Measurements from ENCODE around the gene RSRC1.

Gene RSRC1

GRCh38 chr3:158452334-158452733 lies 342.4 kb downstream of the RSRC1 start:
- Histone ChIP-seq H3K9me3 (ENCODE audit: insufficient read depth, low read depth, low read length) (no peaks in the 10 kb centered on the region), H2BK120ac (ENCODE audit: insufficient read depth, low read length, poor library complexity) (no peak overlapping the region), H3K4me3 (ENCODE audit: low read depth, low read length) (no peak overlapping the region), H4K12ac (ENCODE audit: low read depth, low read length) (no peak overlapping the region), H3K79me1 (ENCODE audit: low read length) (no peaks in the 10 kb centered on the region), H3K27ac (ENCODE audit: low read depth, low read length) (no peak overlapping the region), H3K4ac (ENCODE audit: low read depth, low read length) (no peak overlapping the region), H3K79me2 (ENCODE audit: control insufficient read depth, insufficient read depth, low read length, poor library complexity) (no peaks in the 10 kb centered on the region), H2AFZ (ENCODE audit: insufficient read depth, low read length, poor library complexity) (no peak overlapping the region), H2BK12ac (ENCODE audit: low read length) (no peak overlapping the region), H3K4me1 (ENCODE audit: control insufficient read depth in 1 of 2, insufficient read depth in 2 of 2, low read length in 2 of 2) (no peaks in the 10 kb centered on the region), H3K18ac (ENCODE audit: low read length) (no peak overlapping the region), H2BK5ac (ENCODE audit: low read depth, low read length, poor library complexity) (no peak overlapping the region), H3K23ac (ENCODE audit: low read length) (no peak overlapping the region), H3K4me2 (ENCODE audit: low read length) (no peak overlapping the region), H4K8ac (ENCODE audit: low read depth, low read length) (no peak overlapping the region), H4K91ac (ENCODE audit: low read depth, low read length) (no peak overlapping the region), H3K9ac (ENCODE audit: low read length) (no peak overlapping the region), H3K36me3 (ENCODE audit: control insufficient read depth in 1 of 2, insufficient read depth in 2 of 2, low read length in 2 of 2) (no peaks in the 10 kb centered on the region), H2AK5ac (ENCODE audit: low read length) (no peak overlapping the region), H3K27me3 (ENCODE audit: insufficient read depth, low read length) (no peaks in the 10 kb centered on the region), H3K14ac (ENCODE audit: low read length) (no peak overlapping the region)
- DNase-seq = no peak

GRCh38 chr3:158453004-158453403 lies 343.1 kb downstream of the RSRC1 start:
- Histone ChIP-seq H4K12ac (ENCODE audit: low read depth, low read length) (no peak overlapping the region), H2AFZ (ENCODE audit: insufficient read depth, low read length, poor library complexity) (no peak overlapping the region), H3K4me1 (ENCODE audit: control insufficient read depth in 1 of 2, insufficient read depth in 2 of 2, low read length in 2 of 2) (no peaks in the 10 kb centered on the region), H3K4ac (ENCODE audit: low read depth, low read length) (no peak overlapping the region), H3K4me2 (ENCODE audit: low read length) (no peak overlapping the region), H3K18ac (ENCODE audit: low read length) (no peak overlapping the region), H4K8ac (ENCODE audit: low read depth, low read length) (no peak overlapping the region), H3K23ac (ENCODE audit: low read length) (no peak overlapping the region), H3K27me3 (ENCODE audit: insufficient read depth, low read length) (no peaks in the 10 kb centered on the region), H2BK5ac (ENCODE audit: low read depth, low read length, poor library complexity) (no peak overlapping the region), H3K9ac (ENCODE audit: low read length) (no peak overlapping the region), H2AK5ac (ENCODE audit: low read length) (no peak overlapping the region), H2BK12ac (ENCODE audit: low read length) (no peak overlapping the region), H3K4me3 (ENCODE audit: low read depth, low read length) (no peak overlapping the region), H3K79me2 (ENCODE audit: control insufficient read depth, insufficient read depth, low read length, poor library complexity) (no peaks in the 10 kb centered on the region), H3K14ac (ENCODE audit: low read length) (no peak overlapping the region), H3K36me3 (ENCODE audit: control insufficient read depth in 1 of 2, insufficient read depth in 2 of 2, low read length in 2 of 2) (no peaks in the 10 kb centered on the region), H3K9me3 (ENCODE audit: insufficient read depth, low read depth, low read length) (no peaks in the 10 kb centered on the region), H2BK120ac (ENCODE audit: insufficient read depth, low read length, poor library complexity) (no peak overlapping the region), H3K79me1 (ENCODE audit: low read length) (no peaks in the 10 kb centered on the region), H4K91ac (ENCODE audit: low read depth, low read length) (no peak overlapping the region), H3K27ac (ENCODE audit: low read depth, low read length) (no peak overlapping the region)
- WGBS (ENCODE audit: extremely low coverage, insufficient coverage, insufficient read length) = no CpG with 5 or more reads among the region's 2 CpGs
- no peak for DNase-seq

DNA sequence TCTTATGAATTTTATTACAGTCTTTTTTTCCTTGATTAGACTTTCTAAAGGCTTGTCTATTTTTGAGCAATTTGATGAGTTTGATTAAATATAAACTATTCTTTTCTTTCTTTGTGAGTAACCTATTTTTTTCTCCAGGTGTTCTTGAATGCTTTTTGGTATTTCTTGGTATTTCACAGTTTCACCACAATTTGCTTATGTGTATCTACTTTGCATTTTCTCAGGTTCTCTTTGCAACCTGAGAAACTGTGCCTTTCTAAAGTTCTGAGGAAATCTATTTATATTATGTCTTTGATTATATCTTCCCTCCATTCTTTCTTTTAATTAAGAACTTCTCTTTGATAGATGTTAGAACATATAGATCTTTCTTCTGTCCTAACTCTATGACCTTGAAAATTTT lies 344.0 kb downstream of the RSRC1 start:
- no peak overlapping the region for H3K9ac ChIP-seq (ENCODE audit: low read length)
- H3K4me2 ChIP-seq (ENCODE audit: low read length) = no peak overlapping the region
- H4K91ac ChIP-seq (ENCODE audit: low read depth, low read length) = no peak overlapping the region
- H3K23ac ChIP-seq (ENCODE audit: low read length) = no peak overlapping the region
- H3K36me3 ChIP-seq (ENCODE audit: control insufficient read depth in 1 of 2, insufficient read depth in 2 of 2, low read length in 2 of 2) = no peaks in the 10 kb centered on the region
- H3K4ac ChIP-seq (ENCODE audit: low read depth, low read length) = no peak overlapping the region
- no peak overlapping the region for H2BK120ac ChIP-seq (ENCODE audit: insufficient read depth, low read length, poor library complexity)
- peaks cover 0 to 2% of the 10 kb centered on the region in 2 experiments for H3K4me1 ChIP-seq (ENCODE audit: control insufficient read depth in 1 of 2, insufficient read depth in 2 of 2, low read length in 2 of 2)
- no peak overlapping the region for H3K14ac ChIP-seq (ENCODE audit: low read length)
- no peak for DNase-seq
- no peaks in the 10 kb centered on the region for H3K79me2 ChIP-seq (ENCODE audit: control insufficient read depth, insufficient read depth, low read length, poor library complexity)
- no peaks in the 10 kb centered on the region for H3K27me3 ChIP-seq (ENCODE audit: insufficient read depth, low read length)
- H3K4me3 ChIP-seq (ENCODE audit: low read depth, low read length) = no peak overlapping the region
- H2BK5ac ChIP-seq (ENCODE audit: low read depth, low read length, poor library complexity) = no peak overlapping the region
- no peak overlapping the region for H2AK5ac ChIP-seq (ENCODE audit: low read length)
- H3K79me1 ChIP-seq (ENCODE audit: low read length) = no peaks in the 10 kb centered on the region
- H2BK12ac ChIP-seq (ENCODE audit: low read length) = no peak overlapping the region
- no peak overlapping the region for H3K27ac ChIP-seq (ENCODE audit: low read depth, low read length)
- H4K12ac ChIP-seq (ENCODE audit: low read depth, low read length) = no peak overlapping the region
- H4K8ac ChIP-seq (ENCODE audit: low read depth, low read length) = no peak overlapping the region
- H3K18ac ChIP-seq (ENCODE audit: low read length) = no peak overlapping the region
- H2AFZ ChIP-seq (ENCODE audit: insufficient read depth, low read length, poor library complexity) = no peak overlapping the region
- no peaks in the 10 kb centered on the region for H3K9me3 ChIP-seq (ENCODE audit: insufficient read depth, low read depth, low read length)

DNA sequence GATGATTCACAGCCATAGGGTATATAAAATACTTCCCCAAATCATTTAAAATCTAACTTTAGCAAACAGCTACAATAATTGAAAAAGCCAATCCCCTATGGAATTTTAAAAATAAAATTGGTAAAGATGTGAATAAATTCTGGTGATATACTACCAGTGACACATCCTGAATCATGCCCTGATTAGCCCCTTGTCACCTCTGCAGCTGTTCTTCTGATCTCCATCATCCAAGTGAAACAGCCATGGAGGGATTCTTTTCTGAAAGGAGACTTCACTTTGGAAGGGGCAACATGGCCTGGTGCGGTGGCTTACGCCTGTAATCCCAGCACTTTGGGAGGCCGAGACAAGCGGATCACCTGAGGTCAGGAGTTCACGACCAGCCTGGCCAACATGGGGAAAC lies 345.5 kb downstream of the RSRC1 start:
- H4K8ac ChIP-seq (ENCODE audit: low read depth, low read length) = no peak overlapping the region
- H3K4me2 ChIP-seq (ENCODE audit: low read length) = no peak overlapping the region
- no peak overlapping the region for H3K23ac ChIP-seq (ENCODE audit: low read length)
- H3K14ac ChIP-seq (ENCODE audit: low read length) = no peak overlapping the region
- H2BK120ac ChIP-seq (ENCODE audit: insufficient read depth, low read length, poor library complexity) = no peak overlapping the region
- H4K91ac ChIP-seq (ENCODE audit: low read depth, low read length) = no peak overlapping the region
- H3K9ac ChIP-seq (ENCODE audit: low read length) = no peak overlapping the region
- no peaks in the 10 kb centered on the region for H3K9me3 ChIP-seq (ENCODE audit: insufficient read depth, low read depth, low read length)
- H3K4me3 ChIP-seq (ENCODE audit: low read depth, low read length) = no peak overlapping the region
- no peak overlapping the region for H3K27ac ChIP-seq (ENCODE audit: low read depth, low read length)
- no peak overlapping the region for H3K18ac ChIP-seq (ENCODE audit: low read length)
- peaks cover 0 to 2% of the 10 kb centered on the region in 2 experiments for H3K4me1 ChIP-seq (ENCODE audit: control insufficient read depth in 1 of 2, insufficient read depth in 2 of 2, low read length in 2 of 2)
- H2AFZ ChIP-seq (ENCODE audit: insufficient read depth, low read length, poor library complexity) = no peak overlapping the region
- H3K4ac ChIP-seq (ENCODE audit: low read depth, low read length) = no peak overlapping the region
- no peak overlapping the region for H2BK12ac ChIP-seq (ENCODE audit: low read length)
- no peak overlapping the region for H2BK5ac ChIP-seq (ENCODE audit: low read depth, low read length, poor library complexity)
- no peak overlapping the region for H2AK5ac ChIP-seq (ENCODE audit: low read length)
- no peaks in the 10 kb centered on the region for H3K79me1 ChIP-seq (ENCODE audit: low read length)
- no peaks in the 10 kb centered on the region for H3K79me2 ChIP-seq (ENCODE audit: control insufficient read depth, insufficient read depth, low read length, poor library complexity)
- no CpG with 5 or more reads among the region's 5 CpGs for WGBS (ENCODE audit: extremely low coverage, insufficient coverage, insufficient read length)
- H3K36me3 ChIP-seq (ENCODE audit: control insufficient read depth in 1 of 2, insufficient read depth in 2 of 2, low read length in 2 of 2) = no peaks in the 10 kb centered on the region
- H3K27me3 ChIP-seq (ENCODE audit: insufficient read depth, low read length) = no peaks in the 10 kb centered on the region
- DNase-seq = no peak
- H4K12ac ChIP-seq (ENCODE audit: low read depth, low read length) = no peak overlapping the region

DNA sequence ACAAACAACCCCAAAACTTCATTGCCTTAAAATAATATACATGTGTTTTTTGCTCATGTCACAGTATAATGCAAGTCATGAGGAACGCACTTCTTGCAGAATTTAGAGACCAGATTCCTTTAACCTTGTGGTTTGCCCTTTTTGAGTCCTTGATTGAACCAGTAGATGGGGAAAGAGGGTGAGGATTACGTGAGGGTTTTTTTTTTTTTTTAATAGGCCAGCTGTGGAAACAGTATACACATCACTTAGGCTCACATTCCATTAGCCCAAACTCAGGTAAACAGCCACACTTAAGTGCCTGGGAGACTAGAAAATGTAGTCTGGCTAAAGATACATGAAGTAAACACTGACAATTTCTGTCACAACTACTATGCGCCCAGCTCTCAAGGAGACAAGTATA lies 346.2 kb downstream of the RSRC1 start:
- Histone ChIP-seq H2BK5ac (ENCODE audit: low read depth, low read length, poor library complexity) (no peak overlapping the region), H4K12ac (ENCODE audit: low read depth, low read length) (no peak overlapping the region), H3K27ac (ENCODE audit: low read depth, low read length) (no peak overlapping the region), H3K9ac (ENCODE audit: low read length) (no peak overlapping the region), H2AFZ (ENCODE audit: insufficient read depth, low read length, poor library complexity) (no peak overlapping the region), H3K4me1 (ENCODE audit: control insufficient read depth in 1 of 2, insufficient read depth in 2 of 2, low read length in 2 of 2) (peaks cover 0 to 2% of the 10 kb centered on the region in 2 experiments), H2BK12ac (ENCODE audit: low read length) (no peak overlapping the region), H3K36me3 (ENCODE audit: control insufficient read depth in 1 of 2, insufficient read depth in 2 of 2, low read length in 2 of 2) (no peaks in the 10 kb centered on the region), H3K4me3 (ENCODE audit: low read depth, low read length) (no peak overlapping the region), H3K4ac (ENCODE audit: low read depth, low read length) (no peak overlapping the region), H3K79me1 (ENCODE audit: low read length) (no peaks in the 10 kb centered on the region), H3K79me2 (ENCODE audit: control insufficient read depth, insufficient read depth, low read length, poor library complexity) (no peaks in the 10 kb centered on the region), H4K8ac (ENCODE audit: low read depth, low read length) (no peak overlapping the region), H3K18ac (ENCODE audit: low read length) (no peak overlapping the region), H3K23ac (ENCODE audit: low read length) (no peak overlapping the region), H2AK5ac (ENCODE audit: low read length) (no peak overlapping the region), H3K4me2 (ENCODE audit: low read length) (no peak overlapping the region), H3K27me3 (ENCODE audit: insufficient read depth, low read length) (no peaks in the 10 kb centered on the region), H3K9me3 (ENCODE audit: insufficient read depth, low read depth, low read length) (no peaks in the 10 kb centered on the region), H2BK120ac (ENCODE audit: insufficient read depth, low read length, poor library complexity) (no peak overlapping the region), H3K14ac (ENCODE audit: low read length) (no peak overlapping the region), H4K91ac (ENCODE audit: low read depth, low read length) (no peak overlapping the region)
- no CpG with 5 or more reads among the region's 3 CpGs for WGBS (ENCODE audit: extremely low coverage, insufficient coverage, insufficient read length)
- DNase-seq = no peak

Measured in trophoblast cell (in vitro differentiated cells and primary cell).